SK-MEL-5 (cell line): ENCODE data around the gene S100A13. TPM values are rescaled to one million over a fixed set of nuclear protein-coding genes. Genes with fewer than 3 reads are reported as not detected.

Experiments used
- total RNA-seq: library from RNA; depleted of rRNA; stranded (reverse); fragments of >200 nt; shearing (Covaris generic); gene quantifications from 2 replicates; pipeline ENCODE4 v1.2.3, GENCODE V29; 2014; rRNA removed

Gene S100A13
- total RNA-seq, 1 experiment from 2014 or later, result 247 TPM

Other genes starting within 250 kb of the S100A13 start
- gene S100A8, start 236.4 kb downstream of the S100A13 start, total RNA-seq, result not detected in 2 replicates
- gene S100A7A, start 211.0 kb downstream of the S100A13 start, total RNA-seq, result not detected in 2 replicates
- gene S100A7, start 166.9 kb downstream of the S100A13 start, total RNA-seq, result not detected in 2 replicates
- 185 and 198 TPM in 2 replicates for gene S100A6, start 91.5 kb downstream of the S100A13 start, total RNA-seq
- gene S100A5, start 86.6 kb downstream of the S100A13 start, total RNA-seq, result not detected in 2 replicates
- 0.51 TPM in 1 of 2 replicates, not detected in the other for gene S100A4, start 81.7 kb downstream of the S100A13 start, total RNA-seq
- 0.63 TPM in 1 of 2 replicates, not detected in the other for gene S100A3, start 78.2 kb downstream of the S100A13 start, total RNA-seq
- gene S100A2, start 61.7 kb downstream of the S100A13 start, total RNA-seq, result 0.24 and 2.2 TPM in 2 replicates
- 36.5 and 37.8 TPM in 2 replicates for gene S100A16, start 14.4 kb downstream of the S100A13 start, total RNA-seq
- not detected in 2 replicates for gene S100A14, start 11.2 kb downstream of the S100A13 start, total RNA-seq
- gene S100A1, start 929 bp upstream of the S100A13 start, total RNA-seq, result 563 and 586 TPM in 2 replicates
- gene CHTOP, start 6.6 kb upstream of the S100A13 start, total RNA-seq, result 59.3 and 62.0 TPM in 2 replicates
- gene SNAPIN, start 31.2 kb upstream of the S100A13 start, total RNA-seq, result 91.1 and 101 TPM in 2 replicates
- 415 and 443 TPM in 2 replicates for gene ILF2, start 43.5 kb upstream of the S100A13 start, total RNA-seq
- gene NPR1, start 51.2 kb upstream of the S100A13 start, total RNA-seq, result not detected in 2 replicates
- gene INTS3, start 100.5 kb upstream of the S100A13 start, total RNA-seq, result 63.2 and 77.5 TPM in 2 replicates
- gene SLC27A3, start 147.9 kb upstream of the S100A13 start, total RNA-seq, result 174 and 184 TPM in 2 replicates